HG03342 (cell line): ENCODE data around the gene RPS15A.
"Not testable (repeated sequence)": the region's sequence is repeated elsewhere in the genome, so short reads cannot be mapped to it uniquely, and the experiment has no call there.

Experiments used
- ATAC-seq: cut with Tn5 transposase; IDR thresholded peaks from one replicate; pipeline ENCODE4 v1.9.1; 2021; ENCODE audit warnings: mild to moderate bottlenecking, moderate library complexity; ENCODE audit not compliant: unreplicated experiment

Gene RPS15A

GRCh38 chr16:18757960-18758660, 32.0 kb downstream of the RPS15A start:
- ATAC-seq = not testable (repeated sequence)

GRCh38 chr16:18756639-18757038, 33.5 kb downstream of the RPS15A start:
- ATAC-seq = not testable (repeated sequence)

- not testable (repeated sequence) for ATAC-seq
Observed at GRCh38 chr16:18742870-18743269, 47.3 kb downstream of the RPS15A start.

GRCh38 chr16:18740027-18740426, 50.1 kb downstream of the RPS15A start:
- not testable (repeated sequence) for ATAC-seq

- ATAC-seq = not testable (repeated sequence)
Observed at GRCh38 chr16:18738768-18739167, 51.4 kb downstream of the RPS15A start.

- ATAC-seq = not testable (repeated sequence)
Observed at GRCh38 chr16:18734279-18734678, 55.9 kb downstream of the RPS15A start.
